Measurements from ENCODE around the gene CABP1. TPM values are rescaled to one million over a fixed set of nuclear protein-coding genes. Genes with fewer than 3 reads are reported as not detected.
A peak's percentile ranks its signal among the peaks of the same experiment; 100 is the strongest.

CABP1 gene
- total RNA-seq, 1 donor from 2014 or later: not detected

DNA sequence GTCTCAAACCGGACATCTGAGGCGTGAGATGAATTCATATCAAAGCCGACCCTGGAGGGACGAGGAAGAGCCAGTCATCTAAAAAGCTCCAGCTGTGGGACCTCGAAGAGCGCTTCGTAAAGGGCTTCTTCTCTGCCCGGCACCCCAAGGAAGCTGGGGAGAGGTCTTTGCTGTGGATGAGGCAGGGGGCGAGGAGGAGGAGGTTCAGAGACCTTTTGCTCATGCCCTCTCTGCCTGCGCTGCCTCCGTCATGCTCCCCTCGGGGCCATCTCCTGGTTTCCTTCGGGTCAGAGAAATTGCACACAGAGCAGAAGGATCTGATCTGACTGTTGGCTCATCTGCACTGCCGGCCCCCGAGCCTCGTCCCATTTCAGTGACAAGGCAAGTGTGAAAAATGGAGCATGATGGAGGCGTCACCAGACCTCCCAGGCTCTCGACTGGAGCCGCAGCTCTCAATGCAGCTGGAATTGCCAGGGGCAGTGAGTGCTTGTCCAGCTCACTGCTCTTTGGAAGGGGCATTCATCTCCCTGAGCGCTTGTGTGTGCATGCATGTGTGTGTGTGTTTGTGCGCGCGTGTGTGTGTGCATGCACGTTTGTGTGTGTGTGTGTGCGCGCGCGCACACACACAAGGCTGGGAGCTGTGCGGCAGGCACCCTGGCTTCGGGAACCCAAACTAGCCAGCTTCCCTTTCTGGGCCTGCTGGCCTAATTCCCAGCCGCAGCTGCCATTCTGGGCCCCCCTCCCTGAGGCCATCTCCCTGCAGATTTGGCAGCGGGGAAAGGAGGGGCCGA lies 9.2 kb downstream of the CABP1 start:
- Mint-ChIP-seq H3K27ac (ENCODE audit: unreplicated experiment) (no peak overlapping the region), H3K27me3 (ENCODE audit: unreplicated experiment) (peaks cover 14% of the 10 kb centered on the region), H3K9me3 (ENCODE audit: unreplicated experiment) (no peaks in the 10 kb centered on the region), H3K36me3 (ENCODE audit: low read depth, unreplicated experiment) (no peaks in the 10 kb centered on the region), H3K4me1 (ENCODE audit: unreplicated experiment) (peaks cover 14% of the 10 kb centered on the region), H3K4me3 (ENCODE audit: unreplicated experiment) (no peak overlapping the region)
- peak; percentile 16 for TF ChIP-seq CTCF (IDR thresholded peaks at IDR 0.05; ENCODE audit: unreplicated experiment)
- no peak for DNase-seq (ENCODE audit: low spot score)

DNA sequence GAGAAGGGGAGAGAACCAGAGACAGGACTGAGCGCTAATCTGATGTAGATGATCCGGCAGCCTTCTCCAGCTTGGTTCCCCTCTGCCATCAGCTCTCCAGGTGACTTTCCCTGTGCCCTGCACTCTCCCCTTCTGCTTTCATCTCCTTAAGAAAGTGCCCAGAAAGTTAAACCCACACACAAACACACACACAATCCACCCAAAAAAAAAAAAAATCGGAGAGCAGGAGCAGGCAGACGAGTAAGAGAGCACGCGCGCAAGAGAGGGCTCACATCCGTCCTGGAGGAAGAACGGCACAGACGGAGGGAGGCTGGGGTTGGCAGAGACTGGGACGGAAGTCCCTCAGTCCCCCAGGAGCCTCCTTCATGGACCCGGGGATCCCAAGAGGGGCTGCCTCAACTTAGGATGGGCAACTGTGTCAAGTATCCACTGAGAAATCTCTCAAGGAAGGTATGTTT lies 9.8 kb downstream of the CABP1 start:
- peaks cover 14% of the 10 kb centered on the region for H3K4me1 Mint-ChIP-seq (ENCODE audit: unreplicated experiment)
- no peak for DNase-seq (ENCODE audit: low spot score)
- TF ChIP-seq CTCF (IDR thresholded peaks at IDR 0.05; ENCODE audit: unreplicated experiment): no peak
- H3K4me3 Mint-ChIP-seq (ENCODE audit: unreplicated experiment): no peak overlapping the region
- H3K36me3 Mint-ChIP-seq (ENCODE audit: low read depth, unreplicated experiment): no peaks in the 10 kb centered on the region
- no peaks in the 10 kb centered on the region for H3K9me3 Mint-ChIP-seq (ENCODE audit: unreplicated experiment)
- H3K27ac Mint-ChIP-seq (ENCODE audit: unreplicated experiment): no peak overlapping the region
- H3K27me3 Mint-ChIP-seq (ENCODE audit: unreplicated experiment): peaks cover 13% of the 10 kb centered on the region

GRCh38 chr12:120651821-120652220 lies 11.4 kb downstream of the CABP1 start:
- Mint-ChIP-seq H3K27ac (ENCODE audit: unreplicated experiment) (no peak overlapping the region), H3K27me3 (ENCODE audit: unreplicated experiment) (peaks cover 10% of the 10 kb centered on the region), H3K4me1 (ENCODE audit: unreplicated experiment) (peaks cover 14% of the 10 kb centered on the region), H3K36me3 (ENCODE audit: low read depth, unreplicated experiment) (no peaks in the 10 kb centered on the region), H3K4me3 (ENCODE audit: unreplicated experiment) (no peak overlapping the region), H3K9me3 (ENCODE audit: unreplicated experiment) (no peaks in the 10 kb centered on the region)
- TF ChIP-seq CTCF (IDR thresholded peaks at IDR 0.05; ENCODE audit: unreplicated experiment): no peak
- no peak for DNase-seq (ENCODE audit: low spot score)

DNA sequence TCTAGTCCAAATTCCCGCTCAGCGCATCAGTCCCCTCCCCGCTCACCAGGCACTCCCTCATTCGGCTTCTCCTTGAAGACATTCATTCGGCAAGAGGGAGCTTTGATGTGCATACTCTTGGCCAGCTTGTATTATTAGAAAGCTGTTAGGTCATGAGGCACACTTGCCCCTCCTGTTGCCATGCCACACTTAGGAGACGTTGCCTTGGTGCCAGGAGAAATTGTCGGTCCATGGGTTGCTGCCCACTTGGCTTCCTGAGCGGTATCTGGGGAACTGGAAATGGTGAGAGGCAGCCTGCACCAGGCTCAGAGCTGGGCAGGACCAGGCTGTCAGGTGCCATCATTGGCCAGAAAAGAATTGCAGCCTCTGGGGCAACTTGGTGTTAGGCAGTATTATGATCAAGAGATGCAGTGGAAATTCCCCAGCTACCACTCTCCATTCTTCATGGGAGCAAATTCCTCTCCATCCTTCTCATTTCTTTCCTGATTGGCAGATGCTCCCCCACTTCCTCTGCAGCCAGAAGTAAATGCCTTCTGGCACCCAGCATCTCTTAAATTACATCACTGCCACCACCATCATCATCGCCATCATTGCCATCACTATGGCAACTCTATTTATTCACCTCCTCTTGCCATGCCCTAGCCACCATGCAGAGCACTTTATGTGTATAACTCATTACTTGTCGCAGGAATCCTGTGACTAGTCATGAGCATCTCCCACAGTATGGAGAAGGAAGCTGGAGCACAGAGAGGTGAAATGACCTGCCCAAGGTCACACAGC lies 12.4 kb downstream of the CABP1 start:
- Mint-ChIP-seq H3K9me3 (ENCODE audit: unreplicated experiment) (no peaks in the 10 kb centered on the region), H3K36me3 (ENCODE audit: low read depth, unreplicated experiment) (no peaks in the 10 kb centered on the region), H3K27ac (ENCODE audit: unreplicated experiment) (no peak overlapping the region), H3K4me1 (ENCODE audit: unreplicated experiment) (peaks cover 14% of the 10 kb centered on the region), H3K27me3 (ENCODE audit: unreplicated experiment) (peaks cover 10% of the 10 kb centered on the region), H3K4me3 (ENCODE audit: unreplicated experiment) (no peak overlapping the region)
- no peak for DNase-seq (ENCODE audit: low spot score)
- TF ChIP-seq CTCF (IDR thresholded peaks at IDR 0.05; ENCODE audit: unreplicated experiment): no peak

- Mint-ChIP-seq H3K27me3 (ENCODE audit: unreplicated experiment) (peaks cover 7% of the 10 kb centered on the region), H3K36me3 (ENCODE audit: low read depth, unreplicated experiment) (no peaks in the 10 kb centered on the region), H3K27ac (ENCODE audit: unreplicated experiment) (no peak overlapping the region), H3K9me3 (ENCODE audit: unreplicated experiment) (no peaks in the 10 kb centered on the region), H3K4me1 (ENCODE audit: unreplicated experiment) (peaks cover 14% of the 10 kb centered on the region), H3K4me3 (ENCODE audit: unreplicated experiment) (no peak overlapping the region)
- TF ChIP-seq CTCF (IDR thresholded peaks at IDR 0.05; ENCODE audit: unreplicated experiment): no peak
- DNase-seq (ENCODE audit: low spot score): no peak
These were observed 13.2 kb downstream of the CABP1 start for GRCh38 chr12:120653611-120654010.

Data from endothelial cell (in vitro differentiated cells).